Keratinocyte (primary cell): ENCODE measurements around the gene TBL1XR1. TPM values are rescaled to one million over a fixed set of nuclear protein-coding genes. Genes with fewer than 3 reads are reported as not detected.

ENCODE experiments used
- DNase-seq: peaks from one replicate; pipeline ENCODE4 v3.0.0-alpha.2; 2011; ENCODE audit warnings: low read depth, missing footprints, low spot score
- FAIRE-seq: peaks from 2 replicates; lab custom pipeline; 2011; peaks lifted over from hg19 to GRCh38; lab: Jason Lieb, UNC
- H2AFZ ChIP-seq: 2 replicates; pipeline ENCODE4 v1.6.0; 2012; ENCODE audit warnings: low read length, control low read depth, inconsistent platforms; ENCODE audit not compliant: control insufficient read depth
- H3K27ac ChIP-seq: 2 replicates; pipeline ENCODE4 v1.5.1; 2011; ENCODE audit warnings: low read length; ENCODE audit not compliant: control insufficient read depth, insufficient read depth
- H3K27me3 ChIP-seq: 3 replicates; pipeline ENCODE4 v1.6.0; 2011; ENCODE audit warnings: low read length; ENCODE audit not compliant: control insufficient read depth, insufficient read depth; ENCODE audit errors: extremely low read depth
- H3K36me3 ChIP-seq, 2 experiments: 2 replicates in 1 of 2; 3 replicates in 1 of 2; pipeline ENCODE4 v1.5.1; 2011; ENCODE audit warnings: low read length in 2 of 2, mild to moderate bottlenecking in 1 of 2; ENCODE audit not compliant: control insufficient read depth in 2 of 2, insufficient read depth in 2 of 2; ENCODE audit errors: extremely low read depth in 1 of 2
- H3K4me1 ChIP-seq: 3 replicates; pipeline ENCODE4 v1.5.1; 2011; ENCODE audit warnings: low read length; ENCODE audit not compliant: control insufficient read depth, insufficient read depth; ENCODE audit errors: extremely low read depth
- H3K4me2 ChIP-seq: 3 replicates; pipeline ENCODE4 v1.6.0; 2011; ENCODE audit warnings: low read depth, low read length; ENCODE audit not compliant: control insufficient read depth, insufficient read depth; ENCODE audit errors: extremely low read depth
- H3K4me3 ChIP-seq, 3 experiments: fragments of 200-600 bp in 1 of 3; sonication (generic) in 1 of 3; 2 replicates in 2 of 3; 3 replicates in 1 of 3; pipeline ENCODE4 v1.5.1; 2011 to 2016; ENCODE audit warnings: low read length in 3 of 3, mild to moderate bottlenecking in 3 of 3, control low read depth in 2 of 3, inconsistent platforms in 1 of 3, low read depth in 1 of 3, mixed read lengths in 1 of 3, mixed run types in 1 of 3, moderate library complexity in 1 of 3; ENCODE audit not compliant: control insufficient read depth in 2 of 3, insufficient read depth in 2 of 3; ENCODE audit errors: extremely low read depth in 1 of 3
- H3K79me2 ChIP-seq: 2 replicates; pipeline ENCODE4 v1.6.0; 2012; ENCODE audit warnings: low read length; ENCODE audit not compliant: control insufficient read depth, insufficient read depth
- H3K9ac ChIP-seq: 3 replicates; pipeline ENCODE4 v1.6.0; 2011; ENCODE audit warnings: low read length; ENCODE audit not compliant: control insufficient read depth, insufficient read depth; ENCODE audit errors: extremely low read depth
- H3K9me1 ChIP-seq: 3 replicates; pipeline ENCODE4 v1.6.0; 2011; ENCODE audit warnings: low read length; ENCODE audit not compliant: control insufficient read depth, insufficient read depth; ENCODE audit errors: extremely low read depth
- H3K9me3 ChIP-seq: 2 replicates; pipeline ENCODE4 v1.5.1; 2012; ENCODE audit warnings: low read depth, low read length; ENCODE audit not compliant: control insufficient read depth
- H4K20me1 ChIP-seq: 3 replicates; pipeline ENCODE4 v1.6.0; 2011; ENCODE audit warnings: low read length; ENCODE audit not compliant: control insufficient read depth, insufficient read depth; ENCODE audit errors: extremely low read depth
- EZH2 ChIP-seq: IDR thresholded peaks from one replicate; pipeline ENCODE4 v1.6.1; 2012; ENCODE audit warnings: inconsistent platforms, mild to moderate bottlenecking, low read length, moderate library complexity
- dilution Hi-C: fragments of 300-500 bp; cut with MboI; formaldehyde crosslinking; loops from one replicate; pipeline ENCODE4 v1.7.0; 2020; ENCODE audit warnings: low sequenced_read_pairs; ENCODE audit not compliant: extremely low pct_ligation_motif_present
- polyA plus RNA-seq, 5 experiments: library from polyadenylated mRNA; depleted of rRNA in 3 of 5; stranded (reverse) in 3 of 5; stranded (forward) in 1 of 5; unstranded in 1 of 5; fragments of >200 nt; gene quantifications; 1 replicate in 1 of 5; 2 replicates in 3 of 5; 3 replicates in 1 of 5; pipeline versions ENCODE4 v1.2.1 to v1.2.3, GENCODE V29; 2011 to 2012; ENCODE audit warnings: missing spikeins in 2 of 5, low read depth in 1 of 5, low replicate concordance in 1 of 5
- TF ChIP-seq, protein P1 (sequence below), 3 experiments: IDR thresholded peaks in 1 of 3; conservative IDR thresholded peaks in 1 of 3; optimal IDR thresholded peaks in 1 of 3; 2 replicates in 2 of 3; 3 replicates in 1 of 3; pipeline versions ENCODE3 to v1.5.1; 2011; ENCODE audit warnings: low read length in 3 of 3, mild to moderate bottlenecking in 3 of 3, moderate library complexity in 2 of 3, control low read depth in 1 of 3, inconsistent platforms in 1 of 3; ENCODE audit not compliant: insufficient read depth in 2 of 3; ENCODE audit errors: extremely low read depth in 1 of 3

Gene TBL1XR1
- polyA plus RNA-seq, 1 donor (not counting 4 experiments of a cell fraction or from before 2014, with no cell fraction given), result 169 TPM

DNA sequence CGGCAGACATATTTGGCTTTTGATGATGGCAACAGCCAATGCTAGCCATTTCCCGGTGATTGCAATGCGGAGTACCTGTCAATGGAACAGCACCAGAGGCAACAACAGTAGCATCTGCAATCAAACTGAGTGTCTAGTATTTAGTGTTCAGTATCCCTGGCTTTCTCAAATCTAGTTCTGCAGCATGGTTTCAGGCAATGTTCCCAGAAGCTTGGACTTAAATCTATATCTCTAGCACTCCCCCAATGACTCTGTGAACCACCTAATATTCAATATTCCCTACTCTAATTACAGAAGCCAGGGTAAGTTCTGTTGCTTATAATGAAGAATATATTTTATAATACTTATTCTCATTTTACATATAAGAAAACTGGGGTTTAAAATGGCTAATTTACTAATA, 48.2 kb downstream of the TBL1XR1 start:
- Histone ChIP-seq H3K27ac (no peak overlapping the region), H3K9me1 (no peaks in the 10 kb centered on the region), H3K79me2 (peaks cover 94% of the 10 kb centered on the region), H3K36me3 (no peaks in the 10 kb centered on the region), H3K4me1 (peaks cover 52% of the 10 kb centered on the region), H4K20me1 (peaks cover 6% of the 10 kb centered on the region), H3K27me3 (no peaks in the 10 kb centered on the region), H3K9me3 (no peaks in the 10 kb centered on the region), H3K4me2 (no peak overlapping the region), H2AFZ (no peak overlapping the region), H3K4me3 (no peak overlapping the region), H3K9ac (no peak overlapping the region)
- FAIRE-seq (no peak), DNase-seq (no peak)
- dilution Hi-C loops, result no loop called here
- TF ChIP-seq EZH2, result no peak
- TF ChIP-seq, protein P1, sequence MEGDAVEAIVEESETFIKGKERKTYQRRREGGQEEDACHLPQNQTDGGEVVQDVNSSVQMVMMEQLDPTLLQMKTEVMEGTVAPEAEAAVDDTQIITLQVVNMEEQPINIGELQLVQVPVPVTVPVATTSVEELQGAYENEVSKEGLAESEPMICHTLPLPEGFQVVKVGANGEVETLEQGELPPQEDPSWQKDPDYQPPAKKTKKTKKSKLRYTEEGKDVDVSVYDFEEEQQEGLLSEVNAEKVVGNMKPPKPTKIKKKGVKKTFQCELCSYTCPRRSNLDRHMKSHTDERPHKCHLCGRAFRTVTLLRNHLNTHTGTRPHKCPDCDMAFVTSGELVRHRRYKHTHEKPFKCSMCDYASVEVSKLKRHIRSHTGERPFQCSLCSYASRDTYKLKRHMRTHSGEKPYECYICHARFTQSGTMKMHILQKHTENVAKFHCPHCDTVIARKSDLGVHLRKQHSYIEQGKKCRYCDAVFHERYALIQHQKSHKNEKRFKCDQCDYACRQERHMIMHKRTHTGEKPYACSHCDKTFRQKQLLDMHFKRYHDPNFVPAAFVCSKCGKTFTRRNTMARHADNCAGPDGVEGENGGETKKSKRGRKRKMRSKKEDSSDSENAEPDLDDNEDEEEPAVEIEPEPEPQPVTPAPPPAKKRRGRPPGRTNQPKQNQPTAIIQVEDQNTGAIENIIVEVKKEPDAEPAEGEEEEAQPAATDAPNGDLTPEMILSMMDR (optimal IDR thresholded peaks at IDR 0.05 in 1 of 3, IDR thresholded peaks at IDR 0.05 in 1 of 3, conservative IDR thresholded peaks at IDR 0.05 in 1 of 3; ENCODE audit: extremely low read depth in 1 of 3, insufficient read depth in 2 of 3, low read length in 3 of 3), result no peak

DNA sequence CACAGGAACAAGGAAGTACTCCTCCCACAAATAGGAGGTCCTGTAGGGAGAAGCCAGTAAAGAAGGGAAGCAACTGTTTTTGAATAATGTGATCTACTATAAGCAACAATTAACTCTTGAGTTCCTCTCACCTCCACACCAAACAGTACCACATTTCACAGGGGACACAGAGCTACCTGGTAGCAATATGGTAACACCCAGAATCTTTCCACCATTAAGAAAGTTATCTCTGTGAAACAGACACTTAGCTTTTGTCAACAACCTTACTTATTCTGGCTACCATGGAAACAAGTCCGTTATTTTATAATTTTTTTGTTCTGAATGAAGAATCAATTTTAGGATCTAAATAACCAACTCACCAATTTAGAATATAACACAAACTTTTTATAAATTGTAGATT, 49.5 kb downstream of the TBL1XR1 start:
- no peak overlapping the region for H3K4me3 ChIP-seq
- no peak overlapping the region for H3K27ac ChIP-seq
- DNase-seq (no peak), FAIRE-seq (no peak)
- H3K9me3 ChIP-seq, result no peaks in the 10 kb centered on the region
- peaks cover 6% of the 10 kb centered on the region for H4K20me1 ChIP-seq
- H3K79me2 ChIP-seq, result peaks cover 95% of the 10 kb centered on the region
- no peaks in the 10 kb centered on the region for H3K27me3 ChIP-seq
- H3K9ac ChIP-seq, result no peak overlapping the region
- no peak overlapping the region for H3K4me2 ChIP-seq
- H2AFZ ChIP-seq, result no peak overlapping the region
- no peak for TF ChIP-seq EZH2
- TF ChIP-seq, protein P1 (optimal IDR thresholded peaks at IDR 0.05 in 1 of 3, IDR thresholded peaks at IDR 0.05 in 1 of 3, conservative IDR thresholded peaks at IDR 0.05 in 1 of 3; ENCODE audit: extremely low read depth in 1 of 3, insufficient read depth in 2 of 3, low read length in 3 of 3), result no peak
- peaks cover 52% of the 10 kb centered on the region for H3K4me1 ChIP-seq
- H3K36me3 ChIP-seq, result no peaks in the 10 kb centered on the region
- no peaks in the 10 kb centered on the region for H3K9me1 ChIP-seq
- dilution Hi-C loops, result no loop called here
